Activated T-cell treated with anti-CD3 and anti-CD28 coated beads, Interleukin-2, amount 50 U/mL, for 72 hours (primary cell): ENCODE results near the gene C1orf116. TPM values are rescaled to one million over a fixed set of nuclear protein-coding genes. Genes with fewer than 3 reads are reported as not detected.
"Not testable (repeated sequence)": the region's sequence is repeated elsewhere in the genome, so short reads cannot be mapped to it uniquely, and the experiment has no call there.

Experiments
- ATAC-seq, 2 donors: fragments of 150-1000 bp; cut with Tn5 transposase; replicated peaks in 1 of 2; 2 replicates each; pipeline ENCODE4 v1.10.0; 2021; ENCODE audit warnings: moderate library complexity in 2 of 2, mild to moderate bottlenecking in 1 of 2
- DNase-seq, 2 donors: peaks; one replicate each; pipeline ENCODE4 v3.0.0; 2021 to 2022; ENCODE audit warnings: mixed read lengths in 1 of 2
- H3K27ac Mint-ChIP-seq: one replicate; pipeline ENCODE4 v1.8.0; 2022; ENCODE audit warnings: mild to moderate bottlenecking, moderate library complexity, mixed read lengths
- H3K27me3 Mint-ChIP-seq: one replicate; pipeline ENCODE4 v1.8.0; 2022; ENCODE audit warnings: low read depth, mixed read lengths
- H3K36me3 Mint-ChIP-seq, 2 donors: one replicate each; pipeline ENCODE4 v1.8.0; 2022; ENCODE audit warnings: mixed read lengths in 2 of 2, mild to moderate bottlenecking in 1 of 2; ENCODE audit not compliant: insufficient read depth in 2 of 2
- H3K4me1 Mint-ChIP-seq: one replicate; pipeline ENCODE4 v1.8.0; 2022; ENCODE audit warnings: low read depth, mixed read lengths
- H3K4me3 Mint-ChIP-seq, 2 donors: one replicate each; pipeline ENCODE4 v1.8.0; 2022; ENCODE audit warnings: mild to moderate bottlenecking in 2 of 2, mixed read lengths in 2 of 2, moderate library complexity in 2 of 2
- H3K9me3 Mint-ChIP-seq, 2 donors: one replicate each; pipeline ENCODE4 v1.8.0; 2022; ENCODE audit warnings: mixed read lengths in 2 of 2
- total RNA-seq, 2 donors: library from RNA; stranded (reverse); gene quantifications; one replicate each; pipeline ENCODE4 v1.2.3, GENCODE V29; 2022

Gene C1orf116
- total RNA-seq, 2 donors from 2014 or later, result 0.12 to 0.21 TPM

GRCh38 chr1:207054491-207054890 lies 21.9 kb upstream of the C1orf116 start:
- DNase-seq (no peak), ATAC-seq (no peak)
- no peak overlapping the region for H3K27ac Mint-ChIP-seq
- peaks cover 34% of the 10 kb centered on the region for H3K4me1 Mint-ChIP-seq
- peaks cover 1 to 6% of the 10 kb centered on the region in 2 donors for H3K36me3 Mint-ChIP-seq
- peak overlapping the region; percentile 98 to 100 for H3K4me3 Mint-ChIP-seq
- no peaks in the 10 kb centered on the region for H3K9me3 Mint-ChIP-seq
- H3K27me3 Mint-ChIP-seq, result no peaks in the 10 kb centered on the region

GRCh38 chr1:207052911-207053769 lies 20.6 kb upstream of the C1orf116 start, which contains the start of gene PFKFB2:
PFKFB2 (plus strand) TSS chr1:207053275; CDS start chr1:207054718, 1,443 bp downstream.
- peak; percentile 96 to 97 for DNase-seq
- H3K4me1 Mint-ChIP-seq, result peaks cover 42% of the 10 kb centered on the region
- H3K9me3 Mint-ChIP-seq, result no peaks in the 10 kb centered on the region
- H3K27me3 Mint-ChIP-seq, result no peaks in the 10 kb centered on the region
- peaks cover 1 to 6% of the 10 kb centered on the region in 2 donors for H3K36me3 Mint-ChIP-seq
- peak within 1 kb of the TSS; percentile 98 to 100 for H3K4me3 Mint-ChIP-seq
- H3K27ac Mint-ChIP-seq, result peak within 1 kb of the TSS; percentile 76
- peak; percentile 88 to 89 for ATAC-seq

- Mint-ChIP-seq H3K36me3 (peaks cover 1 to 7% of the 10 kb centered on the region in 2 donors), H3K27me3 (no peaks in the 10 kb centered on the region), H3K4me1 (peaks cover 60% of the 10 kb centered on the region), H3K9me3 (no peaks in the 10 kb centered on the region), H3K4me3 (peak within 1 kb of the TSS; percentile 98 to 100), H3K27ac (peak within 1 kb of the TSS; percentile 100)
- peak; percentile 23 to 26 for DNase-seq
- ATAC-seq, result peak; percentile 10 to 19
Observed at GRCh38 chr1:207051191-207051943, 18.8 kb upstream of the C1orf116 start, which contains the start of gene YOD1. YOD1 (minus strand) TSS chr1:207051208; CDS start chr1:207051030, 178 bp downstream.

GRCh38 chr1:207050480-207051190 lies 18.1 kb upstream of the C1orf116 start:
- Mint-ChIP-seq H3K9me3 (no peaks in the 10 kb centered on the region), H3K4me3 (peak overlapping the region; percentile 98 to 100), H3K27ac (peak overlapping the region; percentile 100), H3K27me3 (no peaks in the 10 kb centered on the region), H3K4me1 (peaks cover 67% of the 10 kb centered on the region), H3K36me3 (peaks cover 1 to 10% of the 10 kb centered on the region in 2 donors)
- DNase-seq (peak; percentile 91 to 93), ATAC-seq (peak; percentile 58 to 63)

- peak; percentile 30 to 34 for ATAC-seq
- H3K36me3 Mint-ChIP-seq, result peaks cover 1 to 12% of the 10 kb centered on the region in 2 donors
- peak; percentile 54 to 61 for DNase-seq
- peaks cover 72% of the 10 kb centered on the region for H3K4me1 Mint-ChIP-seq
- peak overlapping the region; percentile 100 for H3K27ac Mint-ChIP-seq
- peak overlapping the region; percentile 98 to 100 for H3K4me3 Mint-ChIP-seq
- no peaks in the 10 kb centered on the region for H3K9me3 Mint-ChIP-seq
- H3K27me3 Mint-ChIP-seq, result no peaks in the 10 kb centered on the region
Observed at GRCh38 chr1:207049974-207050391, 17.4 kb upstream of the C1orf116 start.

GRCh38 chr1:207049514-207049913 lies 17.0 kb upstream of the C1orf116 start:
- peak overlapping the region; percentile 100 for H3K27ac Mint-ChIP-seq
- DNase-seq (no peak), ATAC-seq (no peak)
- no peaks in the 10 kb centered on the region for H3K27me3 Mint-ChIP-seq
- H3K9me3 Mint-ChIP-seq, result no peaks in the 10 kb centered on the region
- H3K4me1 Mint-ChIP-seq, result peaks cover 72% of the 10 kb centered on the region
- peaks cover 1 to 16% of the 10 kb centered on the region in 2 donors for H3K36me3 Mint-ChIP-seq
- peak overlapping the region; percentile 98 to 100 for H3K4me3 Mint-ChIP-seq

GRCh38 chr1:207049054-207049453 lies 16.5 kb upstream of the C1orf116 start:
- Mint-ChIP-seq H3K27ac (peak overlapping the region; percentile 100), H3K4me1 (peaks cover 73% of the 10 kb centered on the region)
- ATAC-seq, result no peak

GRCh38 chr1:207048041-207048440 lies 15.5 kb upstream of the C1orf116 start:
- Mint-ChIP-seq H3K4me3 (peak overlapping the region in 1 of 2 donors; percentile 14), H3K36me3 (peaks cover 1 to 16% of the 10 kb centered on the region in 2 donors), H3K27ac (no peak overlapping the region), H3K27me3 (no peaks in the 10 kb centered on the region), H3K4me1 (peaks cover 78% of the 10 kb centered on the region), H3K9me3 (no peaks in the 10 kb centered on the region)
- ATAC-seq (no peak), DNase-seq (no peak)

More at GRCh38 chr1:207049054-207049453, 16.5 kb upstream of the C1orf116 start:
- Mint-ChIP-seq H3K36me3 (peaks cover 1 to 16% of the 10 kb centered on the region in 2 donors), H3K4me3 (peak overlapping the region; percentile 98 to 100), H3K27me3 (no peaks in the 10 kb centered on the region), H3K9me3 (no peaks in the 10 kb centered on the region)
- no peak for DNase-seq

GRCh38 chr1:207047505-207047904 lies 14.9 kb upstream of the C1orf116 start:
- DNase-seq, result no peak
- peak overlapping the region in 1 of 2 donors; percentile 14 for H3K4me3 Mint-ChIP-seq
- peaks cover 1 to 16% of the 10 kb centered on the region in 2 donors for H3K36me3 Mint-ChIP-seq
- H3K27ac Mint-ChIP-seq, result no peak overlapping the region
- no peak for ATAC-seq
- peaks cover 83% of the 10 kb centered on the region for H3K4me1 Mint-ChIP-seq
- H3K27me3 Mint-ChIP-seq, result no peaks in the 10 kb centered on the region
- no peaks in the 10 kb centered on the region for H3K9me3 Mint-ChIP-seq

GRCh38 chr1:207045453-207045852 lies 12.9 kb upstream of the C1orf116 start:
- no peaks in the 10 kb centered on the region for H3K27me3 Mint-ChIP-seq
- ATAC-seq (no peak), DNase-seq (no peak)
- no peak overlapping the region for H3K27ac Mint-ChIP-seq
- peak overlapping the region in 1 of 2 donors; percentile 43 for H3K4me3 Mint-ChIP-seq
- H3K4me1 Mint-ChIP-seq, result peaks cover 68% of the 10 kb centered on the region
- H3K9me3 Mint-ChIP-seq, result no peaks in the 10 kb centered on the region
- H3K36me3 Mint-ChIP-seq, result peaks cover 1 to 16% of the 10 kb centered on the region in 2 donors

- H3K27me3 Mint-ChIP-seq, H3K4me3 Mint-ChIP-seq, H3K27ac Mint-ChIP-seq, H3K36me3 Mint-ChIP-seq, ATAC-seq, DNase-seq, H3K9me3 Mint-ChIP-seq: not testable (repeated sequence)
- H3K4me1 Mint-ChIP-seq, result peaks cover 39% of the 10 kb centered on the region
Observed at GRCh38 chr1:207041397-207041796, 8.8 kb upstream of the C1orf116 start.

GRCh38 chr1:207040181-207040533 lies 7.6 kb upstream of the C1orf116 start:
- Mint-ChIP-seq H3K27me3 (peaks cover 6% of the 10 kb centered on the region), H3K9me3 (no peaks in the 10 kb centered on the region), H3K4me1 (peaks cover 26% of the 10 kb centered on the region), H3K4me3 (no peak overlapping the region), H3K27ac (no peak overlapping the region), H3K36me3 (peaks cover 0 to 4% of the 10 kb centered on the region in 2 donors)
- ATAC-seq (no peak), DNase-seq (no peak)
